K562 (cell line): Measurements from ENCODE around the gene UNC93B1. TPM values are rescaled to one million over a fixed set of nuclear protein-coding genes. Genes with fewer than 3 reads are reported as not detected.
A peak's percentile ranks its signal among the peaks of the same experiment; 100 is the strongest.

Source experiments
- ATAC-seq: fragments of 200-7000 bp; cut with Tn5 transposase; 3 replicates; pipeline ENCODE4 v1.9.1; 2020; ENCODE audit warnings: moderate library complexity
- BruUV-seq: library from RNA; stranded (reverse); fragments of 400-500 nt; replicated peaks from 2 replicates; lab custom pipeline; 2021; lab: Mats Ljungman, UMichigan
- CTCF ChIA-PET: fragments of 300-600 bp; formaldehyde crosslinking; extraction: SDS; loops from one replicate; lab custom pipeline; 2021; ENCODE audit warnings: low intra/inter-chr PET ratio; lab: Yijun Ruan, JAX
- POLR2A ChIA-PET: fragments of 300-600, 350-650 bp; sonication (Branson Sonifier 250); formaldehyde crosslinking; extraction: SDS; loops from one replicate; lab custom pipeline; 2021; ENCODE audit warnings: antibody characterized with exemption, inconsistent platforms; lab: Yijun Ruan, JAX
- DNase-seq, 4 experiments: peaks; one replicate each; pipeline versions ENCODE4 v3.0.0 to v3.0.0-alpha.2; 2011 to 2018; ENCODE audit warnings: low spot score in 3 of 4, mixed read lengths in 3 of 4; ENCODE audit errors: extremely low read depth in 1 of 4
- FAIRE-seq: peaks from 2 replicates; lab custom pipeline; 2011; peaks lifted over from hg19 to GRCh38; lab: Jason Lieb, UNC
- H2AFZ ChIP-seq: 2 replicates; pipeline ENCODE4 v1.6.0; 2011; ENCODE audit warnings: low read depth, low read length, control low read depth, inconsistent platforms
- H3K27ac ChIP-seq: fragments of 200-600 bp; 3 replicates; pipeline ENCODE4 v1.8.0; 2011; ENCODE audit warnings: low read depth, mild to moderate bottlenecking, control low read depth, inconsistent platforms, low read length, moderate library complexity, mixed read lengths; ENCODE audit errors: extremely low read depth
- H3K27me3 ChIP-seq, 2 experiments: fragments of 300-600 bp in 1 of 2; 2 replicates in 1 of 2; 3 replicates in 1 of 2; pipeline versions ENCODE4 v1.6.0 to v1.8.0; 2011; ENCODE audit warnings: inconsistent platforms in 2 of 2, low read length in 2 of 2, mild to moderate bottlenecking in 1 of 2, mixed read lengths in 1 of 2, moderate library complexity in 1 of 2; ENCODE audit not compliant: control insufficient read depth in 2 of 2, insufficient read depth in 2 of 2
- H3K36me3 ChIP-seq: fragments of 300-600 bp; 3 replicates; pipeline ENCODE4 v1.8.0; 2011; ENCODE audit warnings: mild to moderate bottlenecking, low read length, inconsistent platforms; ENCODE audit not compliant: control insufficient read depth, insufficient read depth
- H3K4me1 ChIP-seq, 2 experiments: fragments of 200-600 bp in 1 of 2; replicated peaks in 1 of 2; 2 replicates in 1 of 2; 3 replicates in 1 of 2; pipeline versions ENCODE4 v1.5.1 to v1.8.0; 2011; ENCODE audit warnings: inconsistent platforms in 2 of 2, low read length in 2 of 2, mild to moderate bottlenecking in 1 of 2, mixed read lengths in 1 of 2, moderate library complexity in 1 of 2; ENCODE audit not compliant: control insufficient read depth in 2 of 2, insufficient read depth in 2 of 2
- H3K4me2 ChIP-seq: 2 replicates; pipeline ENCODE4 v1.6.1; 2011; ENCODE audit warnings: low read length, control low read depth, inconsistent platforms, mixed read lengths; ENCODE audit not compliant: insufficient read depth
- H3K4me3 ChIP-seq: fragments of 200-600 bp; sonication (generic), shearing (Covaris generic); 2 replicates; pipeline ENCODE4 v1.5.1; 2016; ENCODE audit warnings: control low read depth, inconsistent platforms
- H3K79me2 ChIP-seq: fragments of 200-600 bp; 3 replicates; pipeline ENCODE4 v1.8.0; 2011; ENCODE audit warnings: low read length, inconsistent platforms; ENCODE audit not compliant: control insufficient read depth, insufficient read depth
- H3K9ac ChIP-seq, 2 experiments: 2 replicates each; pipeline versions ENCODE4 v1.6.0 to v1.6.1; 2011; ENCODE audit warnings: low read depth in 2 of 2, low read length in 2 of 2, control low read depth in 1 of 2, inconsistent platforms in 1 of 2, mild to moderate bottlenecking in 1 of 2, mixed read lengths in 1 of 2; ENCODE audit not compliant: insufficient read depth in 1 of 2
- H3K9me1 ChIP-seq: one replicate; pipeline ENCODE4 v1.6.0; 2011; ENCODE audit warnings: inconsistent platforms, mild to moderate bottlenecking, low read length, moderate library complexity; ENCODE audit not compliant: control insufficient read depth, insufficient read depth
- H3K9me3 ChIP-seq: replicated peaks from 2 replicates; pipeline ENCODE4 v1.5.1; 2011; ENCODE audit warnings: low read depth, low read length, inconsistent platforms; ENCODE audit not compliant: control insufficient read depth, insufficient read depth
- H4K20me1 ChIP-seq: replicated peaks from 2 replicates; pipeline ENCODE4 v1.6.1; 2011; ENCODE audit warnings: low read length, inconsistent platforms, mixed read lengths; ENCODE audit not compliant: control insufficient read depth, insufficient read depth
- MYNN ChIP-seq, 2 experiments: sonication (generic); formaldehyde crosslinking in 1 of 2; IDR thresholded peaks; 2 replicates each; pipeline versions ENCODE4 v1.5.0 to v1.6.1; 2016 to 2020; ENCODE audit warnings: antibody characterized with exemption in 1 of 2, missing genetic modification reagents in 1 of 2
- PHB ChIP-seq: fragments of 250-450 bp; sonication (Bioruptor Pico); IDR thresholded peaks from 2 replicates; pipeline ENCODE4 v1.5.0; 2021
- POLR2A ChIP-seq: fragments of 450-650 bp; conservative IDR thresholded peaks from 2 replicates; pipeline ENCODE4 v1.6.1; 2016
- POLR2G ChIP-seq: fragments of 200-400 bp; formaldehyde crosslinking; IDR thresholded peaks from 2 replicates; pipeline ENCODE4 v1.6.1; 2017; ENCODE audit warnings: low read depth, mild to moderate bottlenecking, antibody characterized with exemption, low read length, moderate library complexity
- RBM22 ChIP-seq: fragments of 200-400 bp; formaldehyde crosslinking; IDR thresholded peaks from 2 replicates; pipeline ENCODE4 v1.6.1; 2018; ENCODE audit warnings: low read length, low read depth; ENCODE audit not compliant: poor library complexity, severe bottlenecking
- ZKSCAN1 ChIP-seq: fragments of 150-350 bp; IDR thresholded peaks from 2 replicates; pipeline ENCODE4 v1.6.1; 2016; ENCODE audit warnings: low read depth, low read length
- WGBS: fragments of 100-300 bp; shearing (Covaris generic); methylation state at CpG from one replicate; pipeline ENCODE4 v1.1.6; 2016; ENCODE audit warnings: low coverage, mixed read lengths; ENCODE audit not compliant: insufficient coverage; ENCODE audit errors: missing lambda C conversion rate; 5-methylcytosine and 5-hydroxymethylcytosine counted together
- in situ Hi-C: fragments of 300-500 bp; cut with MboI; formaldehyde crosslinking; loops from 4 replicates; pipeline ENCODE4 v1.15.0; 2018; ENCODE audit warnings: inconsistent platforms, mixed read lengths
- intact Hi-C: fragments of 100-400 bp; cut with micrococcal nuclease; formaldehyde crosslinking; loops from 2 replicates; pipeline ENCODE4 v1.14.2; 2022
- polyA plus RNA-seq, 8 experiments: library from polyadenylated mRNA; depleted of rRNA in 4 of 8; stranded (reverse) in 5 of 8; unstranded in 3 of 8; fragments of >200 nt; fragmentation: Nextera tagmentation in 2 of 8; fragmentation: Illumina TruSeq in 1 of 8; extraction: Ambion mirVana in 2 of 8; extraction: Trizol in 1 of 8; gene quantifications; 2 replicates each; pipeline versions ENCODE4 v1.2.1 to v1.2.3, GENCODE V29; 2011 to 2014; ENCODE audit warnings: inconsistent platforms in 1 of 8, missing spikeins in 1 of 8
- total RNA-seq, 7 experiments: library from RNA; depleted of rRNA in 6 of 7; stranded (reverse); fragments of >200 nt in 6 of 7; fragmentation: Illumina TruSeq in 2 of 7; extraction: Trizol in 2 of 7; gene quantifications; 2 replicates each; pipeline versions ENCODE4 v1.2.1 to v1.2.3, GENCODE V29; 2011 to 2021; ENCODE audit warnings: low replicate concordance in 1 of 7
- TF ChIP-seq, protein P1 (sequence below), 2 experiments: fragments of 450-650 bp in 1 of 2; sonication (generic) in 1 of 2; formaldehyde crosslinking; conservative IDR thresholded peaks; 2 replicates each; pipeline versions ENCODE4 v1.4.0 to v1.8.1; 2020 to 2022; ENCODE audit warnings: mild to moderate bottlenecking in 1 of 2, missing genetic modification reagents in 1 of 2
- TF ChIP-seq, protein P2 (sequence below): fragments of 200-600 bp; sonication (generic); IDR thresholded peaks from one replicate; pipeline ENCODE4 v1.6.1; 2012; ENCODE audit warnings: mild to moderate bottlenecking, low read depth, low read length, inconsistent platforms

UNC93B1 gene
- total and polyA plus RNA-seq, 9 of the 15 experiments (the other 6 are each of a cell fraction or from before 2014, with no cell fraction given), result 0.10 to 13.6 (median 6.5) TPM

DNA sequence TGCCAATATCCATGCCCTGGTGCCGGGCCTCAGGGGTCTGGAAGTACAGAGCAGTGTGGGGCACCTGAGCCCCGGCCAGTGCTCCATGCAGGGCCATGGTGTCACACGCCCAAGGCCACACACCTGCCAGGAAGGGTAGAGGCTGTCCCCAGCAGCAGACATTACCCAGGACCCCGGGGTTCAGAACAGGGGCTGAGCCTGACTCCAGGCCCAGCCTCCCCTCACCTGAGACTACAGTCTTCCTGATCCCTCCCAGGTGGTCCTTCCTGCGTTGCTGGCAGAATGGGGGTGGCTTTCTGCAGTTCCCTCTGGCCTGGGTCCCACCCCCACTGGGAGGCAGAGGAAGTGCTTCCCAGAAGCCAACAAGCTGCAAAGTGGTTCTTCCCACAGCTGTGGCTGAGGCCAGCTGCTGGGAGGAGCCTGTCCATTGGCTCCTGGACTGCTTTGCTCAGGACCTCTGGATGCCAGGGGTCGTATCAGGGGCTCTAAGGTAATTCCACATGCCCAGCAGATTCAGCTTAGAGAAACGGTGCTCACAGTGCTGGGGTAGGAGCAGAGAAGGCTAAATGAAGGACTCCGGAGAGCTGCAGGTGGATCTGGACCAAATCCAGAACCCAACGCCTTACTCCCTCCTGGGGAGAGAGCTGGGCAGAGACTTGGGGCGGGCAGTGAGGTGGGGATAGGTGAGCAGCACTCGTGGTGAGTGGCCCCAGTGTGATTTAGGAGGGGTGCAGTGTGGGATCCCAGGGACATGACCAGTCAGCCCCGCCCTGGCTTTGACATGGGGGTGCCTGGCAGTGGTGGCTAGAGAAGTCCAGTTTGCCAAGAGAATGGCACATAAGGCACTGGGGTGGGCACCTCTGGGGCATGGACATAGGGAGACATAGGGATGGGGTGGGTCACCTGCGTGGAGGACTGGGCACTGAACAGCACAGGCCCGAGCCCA lies 47.6 kb upstream of the UNC93B1 start:
- H3K36me3 ChIP-seq, result peaks cover 72% of the 10 kb centered on the region; the same call in 2 of the 3 replicates

More for the DNA sequence above, 47.6 kb upstream of the UNC93B1 start:
- in situ Hi-C loops, result no loop called here
- intact Hi-C loops, result no loop called here
- DNase-seq (no peak), ATAC-seq (no peak)
- H3K9me1 ChIP-seq, result no peaks in the 10 kb centered on the region
- H3K4me1 ChIP-seq, result peaks cover 0 to 26% of the 10 kb centered on the region in 2 experiments; a peak in 1 of 5 replicates
- H3K79me2 ChIP-seq, result no peaks in the 10 kb centered on the region
- CTCF ChIA-PET, result no interaction called here
- TF ChIP-seq RBM22 (peak; percentile 39), PHB (no peak), POLR2G (peak; percentile 29; the same call in 1 of the 2 replicates), ZKSCAN1 (no peak), POLR2A (peak; percentile 32; the same call in 1 of the 2 replicates), MYNN (IDR thresholded peaks at IDR 0.05) (peak; percentile 9; the same call in 1 of the 2 replicates), MYNN (CRISPR knock-in tag; IDR thresholded peaks at IDR 0.05) (no peak)
- TF ChIP-seq, protein P1, sequence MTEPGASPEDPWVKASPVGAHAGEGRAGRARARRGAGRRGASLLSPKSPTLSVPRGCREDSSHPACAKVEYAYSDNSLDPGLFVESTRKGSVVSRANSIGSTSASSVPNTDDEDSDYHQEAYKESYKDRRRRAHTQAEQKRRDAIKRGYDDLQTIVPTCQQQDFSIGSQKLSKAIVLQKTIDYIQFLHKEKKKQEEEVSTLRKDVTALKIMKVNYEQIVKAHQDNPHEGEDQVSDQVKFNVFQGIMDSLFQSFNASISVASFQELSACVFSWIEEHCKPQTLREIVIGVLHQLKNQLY (CRISPR knock-in tag; conservative IDR thresholded peaks at IDR 0.05), result no peak
- TF ChIP-seq, protein P2, sequence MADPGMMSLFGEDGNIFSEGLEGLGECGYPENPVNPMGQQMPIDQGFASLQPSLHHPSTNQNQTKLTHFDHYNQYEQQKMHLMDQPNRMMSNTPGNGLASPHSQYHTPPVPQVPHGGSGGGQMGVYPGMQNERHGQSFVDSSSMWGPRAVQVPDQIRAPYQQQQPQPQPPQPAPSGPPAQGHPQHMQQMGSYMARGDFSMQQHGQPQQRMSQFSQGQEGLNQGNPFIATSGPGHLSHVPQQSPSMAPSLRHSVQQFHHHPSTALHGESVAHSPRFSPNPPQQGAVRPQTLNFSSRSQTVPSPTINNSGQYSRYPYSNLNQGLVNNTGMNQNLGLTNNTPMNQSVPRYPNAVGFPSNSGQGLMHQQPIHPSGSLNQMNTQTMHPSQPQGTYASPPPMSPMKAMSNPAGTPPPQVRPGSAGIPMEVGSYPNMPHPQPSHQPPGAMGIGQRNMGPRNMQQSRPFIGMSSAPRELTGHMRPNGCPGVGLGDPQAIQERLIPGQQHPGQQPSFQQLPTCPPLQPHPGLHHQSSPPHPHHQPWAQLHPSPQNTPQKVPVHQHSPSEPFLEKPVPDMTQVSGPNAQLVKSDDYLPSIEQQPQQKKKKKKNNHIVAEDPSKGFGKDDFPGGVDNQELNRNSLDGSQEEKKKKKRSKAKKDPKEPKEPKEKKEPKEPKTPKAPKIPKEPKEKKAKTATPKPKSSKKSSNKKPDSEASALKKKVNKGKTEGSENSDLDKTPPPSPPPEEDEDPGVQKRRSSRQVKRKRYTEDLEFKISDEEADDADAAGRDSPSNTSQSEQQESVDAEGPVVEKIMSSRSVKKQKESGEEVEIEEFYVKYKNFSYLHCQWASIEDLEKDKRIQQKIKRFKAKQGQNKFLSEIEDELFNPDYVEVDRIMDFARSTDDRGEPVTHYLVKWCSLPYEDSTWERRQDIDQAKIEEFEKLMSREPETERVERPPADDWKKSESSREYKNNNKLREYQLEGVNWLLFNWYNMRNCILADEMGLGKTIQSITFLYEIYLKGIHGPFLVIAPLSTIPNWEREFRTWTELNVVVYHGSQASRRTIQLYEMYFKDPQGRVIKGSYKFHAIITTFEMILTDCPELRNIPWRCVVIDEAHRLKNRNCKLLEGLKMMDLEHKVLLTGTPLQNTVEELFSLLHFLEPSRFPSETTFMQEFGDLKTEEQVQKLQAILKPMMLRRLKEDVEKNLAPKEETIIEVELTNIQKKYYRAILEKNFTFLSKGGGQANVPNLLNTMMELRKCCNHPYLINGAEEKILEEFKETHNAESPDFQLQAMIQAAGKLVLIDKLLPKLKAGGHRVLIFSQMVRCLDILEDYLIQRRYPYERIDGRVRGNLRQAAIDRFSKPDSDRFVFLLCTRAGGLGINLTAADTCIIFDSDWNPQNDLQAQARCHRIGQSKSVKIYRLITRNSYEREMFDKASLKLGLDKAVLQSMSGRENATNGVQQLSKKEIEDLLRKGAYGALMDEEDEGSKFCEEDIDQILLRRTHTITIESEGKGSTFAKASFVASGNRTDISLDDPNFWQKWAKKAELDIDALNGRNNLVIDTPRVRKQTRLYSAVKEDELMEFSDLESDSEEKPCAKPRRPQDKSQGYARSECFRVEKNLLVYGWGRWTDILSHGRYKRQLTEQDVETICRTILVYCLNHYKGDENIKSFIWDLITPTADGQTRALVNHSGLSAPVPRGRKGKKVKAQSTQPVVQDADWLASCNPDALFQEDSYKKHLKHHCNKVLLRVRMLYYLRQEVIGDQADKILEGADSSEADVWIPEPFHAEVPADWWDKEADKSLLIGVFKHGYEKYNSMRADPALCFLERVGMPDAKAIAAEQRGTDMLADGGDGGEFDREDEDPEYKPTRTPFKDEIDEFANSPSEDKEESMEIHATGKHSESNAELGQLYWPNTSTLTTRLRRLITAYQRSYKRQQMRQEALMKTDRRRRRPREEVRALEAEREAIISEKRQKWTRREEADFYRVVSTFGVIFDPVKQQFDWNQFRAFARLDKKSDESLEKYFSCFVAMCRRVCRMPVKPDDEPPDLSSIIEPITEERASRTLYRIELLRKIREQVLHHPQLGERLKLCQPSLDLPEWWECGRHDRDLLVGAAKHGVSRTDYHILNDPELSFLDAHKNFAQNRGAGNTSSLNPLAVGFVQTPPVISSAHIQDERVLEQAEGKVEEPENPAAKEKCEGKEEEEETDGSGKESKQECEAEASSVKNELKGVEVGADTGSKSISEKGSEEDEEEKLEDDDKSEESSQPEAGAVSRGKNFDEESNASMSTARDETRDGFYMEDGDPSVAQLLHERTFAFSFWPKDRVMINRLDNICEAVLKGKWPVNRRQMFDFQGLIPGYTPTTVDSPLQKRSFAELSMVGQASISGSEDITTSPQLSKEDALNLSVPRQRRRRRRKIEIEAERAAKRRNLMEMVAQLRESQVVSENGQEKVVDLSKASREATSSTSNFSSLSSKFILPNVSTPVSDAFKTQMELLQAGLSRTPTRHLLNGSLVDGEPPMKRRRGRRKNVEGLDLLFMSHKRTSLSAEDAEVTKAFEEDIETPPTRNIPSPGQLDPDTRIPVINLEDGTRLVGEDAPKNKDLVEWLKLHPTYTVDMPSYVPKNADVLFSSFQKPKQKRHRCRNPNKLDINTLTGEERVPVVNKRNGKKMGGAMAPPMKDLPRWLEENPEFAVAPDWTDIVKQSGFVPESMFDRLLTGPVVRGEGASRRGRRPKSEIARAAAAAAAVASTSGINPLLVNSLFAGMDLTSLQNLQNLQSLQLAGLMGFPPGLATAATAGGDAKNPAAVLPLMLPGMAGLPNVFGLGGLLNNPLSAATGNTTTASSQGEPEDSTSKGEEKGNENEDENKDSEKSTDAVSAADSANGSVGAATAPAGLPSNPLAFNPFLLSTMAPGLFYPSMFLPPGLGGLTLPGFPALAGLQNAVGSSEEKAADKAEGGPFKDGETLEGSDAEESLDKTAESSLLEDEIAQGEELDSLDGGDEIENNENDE, result peak; percentile 17
- TF ChIP-seq, all 486 proteins: peak for 5
- H3K4me3 ChIP-seq, result no peak overlapping the region
- BruUV-seq, result no TSS peak
- no peaks in the 10 kb centered on the region for H3K27me3 ChIP-seq
- H3K9me3 ChIP-seq, result no peaks in the 10 kb centered on the region
- POLR2A ChIA-PET, result interaction anchor here (0.6 to 4.8 kb wide), 5 partner anchors 10 to 105 kb away, joined by 3 to 55 read pairs (median 3); partner anchors contain the start of gene TCIRG1
- no peak overlapping the region for H2AFZ ChIP-seq
- FAIRE-seq, result no peak
- H3K27ac ChIP-seq, result no peak overlapping the region
- H4K20me1 ChIP-seq, result no peaks in the 10 kb centered on the region; the same call in 1 of the 2 replicates
- H3K4me2 ChIP-seq, result no peak overlapping the region
- peak overlapping the region in 1 of 2 experiments; percentile 46; a peak in 2 of 4 replicates for H3K9ac ChIP-seq
- WGBS, result 82% methylated on average over 13 of the region's 14 CpGs
